ENCODE results near the gene INVS.
"Not testable (repeated sequence)": the region's sequence is repeated elsewhere in the genome, so short reads cannot be mapped to it uniquely, and the experiment has no call there.

Gene INVS

DNA sequence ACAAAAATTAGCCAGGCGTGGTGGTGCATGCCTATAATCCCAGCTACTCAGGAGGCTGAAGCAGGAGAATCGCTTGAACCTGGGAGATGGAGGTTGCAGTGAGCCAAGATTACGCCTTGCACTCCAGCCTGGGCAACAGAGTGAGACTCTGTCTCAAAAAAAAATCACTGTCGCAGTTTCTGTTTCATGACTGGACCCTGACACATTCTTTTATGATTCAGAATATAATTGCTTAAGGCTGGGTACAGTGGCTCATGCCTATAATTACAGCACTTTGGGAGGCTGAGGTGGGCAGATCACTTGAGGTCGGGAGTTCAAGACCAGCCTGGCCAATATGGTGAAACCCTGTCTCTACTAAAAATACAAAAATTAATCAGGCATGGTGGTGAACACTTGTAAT lies 239.7 kb downstream of the INVS start:
- not testable (repeated sequence) for DNase-seq (ENCODE audit: low read depth)

GRCh38 chr9:100340224-100340623 lies 241.2 kb downstream of the INVS start:
- DNase-seq (ENCODE audit: low read depth): no peak

DNA sequence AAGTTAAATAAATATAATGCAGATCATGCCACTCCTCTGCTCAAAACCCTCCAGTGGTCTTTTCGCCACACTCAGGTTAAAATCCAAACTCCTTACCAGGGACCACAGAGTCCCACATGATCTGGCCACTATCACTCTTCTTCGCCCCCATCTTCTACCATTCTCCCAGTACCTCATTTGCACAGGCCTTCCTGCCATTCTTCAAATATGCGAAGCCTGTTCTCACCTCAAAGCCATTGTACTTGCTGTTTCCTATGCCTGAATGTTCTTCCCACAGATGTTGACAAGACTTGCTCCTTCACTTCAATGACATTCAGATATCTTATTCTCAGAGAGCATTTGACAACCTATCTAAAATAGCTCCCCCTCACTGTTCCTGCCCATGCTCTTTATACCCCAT lies 242.8 kb downstream of the INVS start:
- no peak for DNase-seq (ENCODE audit: low read depth)

DNA sequence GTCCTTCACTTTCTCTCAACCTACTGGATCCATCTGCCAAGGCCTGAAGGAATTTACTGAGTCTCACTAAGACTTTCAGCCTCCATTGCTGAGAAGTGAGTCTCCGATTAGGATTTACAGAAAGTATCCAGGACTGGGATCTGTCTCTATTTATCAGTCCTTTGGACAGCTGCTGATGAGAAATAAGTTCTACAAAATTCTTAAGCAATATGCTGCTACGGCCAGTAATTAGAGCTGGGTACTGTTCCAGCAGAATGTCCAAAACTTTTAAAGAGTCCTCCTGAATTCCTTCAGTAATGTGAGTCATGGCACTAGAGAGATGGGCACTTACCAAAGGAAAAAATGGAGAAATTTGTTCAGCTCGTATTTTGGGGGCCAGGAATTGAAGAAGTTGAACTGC lies 247.8 kb downstream of the INVS start:
- no peak for DNase-seq (ENCODE audit: low read depth)

DNA sequence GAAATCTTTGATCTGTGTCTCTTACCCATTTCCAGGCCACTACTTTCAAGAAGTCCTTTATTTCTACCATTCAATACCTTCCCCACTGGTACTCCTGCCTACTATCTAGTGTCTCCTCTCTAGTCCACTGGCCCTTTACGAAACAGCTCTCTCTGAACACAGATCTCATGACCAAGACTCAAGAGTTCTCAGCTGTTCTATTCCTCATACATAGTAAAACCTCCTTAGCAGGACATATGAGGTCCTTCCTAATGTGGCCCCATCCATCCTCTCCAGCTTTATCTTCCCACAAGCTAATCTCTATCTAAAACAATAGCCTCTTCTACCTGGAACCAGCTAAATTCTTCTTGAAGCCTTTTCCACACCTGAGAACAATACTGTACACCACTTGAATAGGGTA lies 251.1 kb downstream of the INVS start:
- DNase-seq (ENCODE audit: low read depth): no peak

Measured in HS-27A (cell line).